ENCODE results near the gene TEX264.

DNA sequence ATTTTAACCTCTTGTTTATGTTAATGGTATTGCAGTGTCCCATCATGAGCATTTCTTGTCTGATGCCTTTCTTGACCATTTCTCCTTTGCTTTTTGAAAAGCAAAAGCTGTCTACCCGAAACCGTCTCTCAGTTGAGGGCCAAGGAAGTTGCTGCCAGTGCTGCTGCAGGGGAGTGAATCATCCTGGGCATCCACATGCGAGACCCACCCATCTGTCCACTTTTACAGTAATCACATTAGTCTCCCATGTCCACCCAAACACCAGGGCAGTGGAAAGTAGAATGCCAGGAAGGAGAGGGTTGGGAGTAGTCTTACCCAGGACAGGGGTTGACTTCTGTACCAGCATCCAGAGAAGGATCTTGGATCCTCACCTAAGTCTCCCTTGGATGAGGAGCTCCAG, 48.6 kb upstream of the TEX264 start:
- TF ChIP-seq, protein P1, sequence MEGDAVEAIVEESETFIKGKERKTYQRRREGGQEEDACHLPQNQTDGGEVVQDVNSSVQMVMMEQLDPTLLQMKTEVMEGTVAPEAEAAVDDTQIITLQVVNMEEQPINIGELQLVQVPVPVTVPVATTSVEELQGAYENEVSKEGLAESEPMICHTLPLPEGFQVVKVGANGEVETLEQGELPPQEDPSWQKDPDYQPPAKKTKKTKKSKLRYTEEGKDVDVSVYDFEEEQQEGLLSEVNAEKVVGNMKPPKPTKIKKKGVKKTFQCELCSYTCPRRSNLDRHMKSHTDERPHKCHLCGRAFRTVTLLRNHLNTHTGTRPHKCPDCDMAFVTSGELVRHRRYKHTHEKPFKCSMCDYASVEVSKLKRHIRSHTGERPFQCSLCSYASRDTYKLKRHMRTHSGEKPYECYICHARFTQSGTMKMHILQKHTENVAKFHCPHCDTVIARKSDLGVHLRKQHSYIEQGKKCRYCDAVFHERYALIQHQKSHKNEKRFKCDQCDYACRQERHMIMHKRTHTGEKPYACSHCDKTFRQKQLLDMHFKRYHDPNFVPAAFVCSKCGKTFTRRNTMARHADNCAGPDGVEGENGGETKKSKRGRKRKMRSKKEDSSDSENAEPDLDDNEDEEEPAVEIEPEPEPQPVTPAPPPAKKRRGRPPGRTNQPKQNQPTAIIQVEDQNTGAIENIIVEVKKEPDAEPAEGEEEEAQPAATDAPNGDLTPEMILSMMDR (IDR thresholded peaks at IDR 0.05; ENCODE audit: poor library complexity, severe bottlenecking), result no peak
- TF ChIP-seq POLR2AphosphoS5 (IDR thresholded peaks at IDR 0.05), result no peak
- TF ChIP-seq TAF1 (IDR thresholded peaks at IDR 0.05; ENCODE audit: low read depth), result no peak
- TF ChIP-seq RAD21 (conservative IDR thresholded peaks at IDR 0.05), result no peak
- TF ChIP-seq, protein P2, sequence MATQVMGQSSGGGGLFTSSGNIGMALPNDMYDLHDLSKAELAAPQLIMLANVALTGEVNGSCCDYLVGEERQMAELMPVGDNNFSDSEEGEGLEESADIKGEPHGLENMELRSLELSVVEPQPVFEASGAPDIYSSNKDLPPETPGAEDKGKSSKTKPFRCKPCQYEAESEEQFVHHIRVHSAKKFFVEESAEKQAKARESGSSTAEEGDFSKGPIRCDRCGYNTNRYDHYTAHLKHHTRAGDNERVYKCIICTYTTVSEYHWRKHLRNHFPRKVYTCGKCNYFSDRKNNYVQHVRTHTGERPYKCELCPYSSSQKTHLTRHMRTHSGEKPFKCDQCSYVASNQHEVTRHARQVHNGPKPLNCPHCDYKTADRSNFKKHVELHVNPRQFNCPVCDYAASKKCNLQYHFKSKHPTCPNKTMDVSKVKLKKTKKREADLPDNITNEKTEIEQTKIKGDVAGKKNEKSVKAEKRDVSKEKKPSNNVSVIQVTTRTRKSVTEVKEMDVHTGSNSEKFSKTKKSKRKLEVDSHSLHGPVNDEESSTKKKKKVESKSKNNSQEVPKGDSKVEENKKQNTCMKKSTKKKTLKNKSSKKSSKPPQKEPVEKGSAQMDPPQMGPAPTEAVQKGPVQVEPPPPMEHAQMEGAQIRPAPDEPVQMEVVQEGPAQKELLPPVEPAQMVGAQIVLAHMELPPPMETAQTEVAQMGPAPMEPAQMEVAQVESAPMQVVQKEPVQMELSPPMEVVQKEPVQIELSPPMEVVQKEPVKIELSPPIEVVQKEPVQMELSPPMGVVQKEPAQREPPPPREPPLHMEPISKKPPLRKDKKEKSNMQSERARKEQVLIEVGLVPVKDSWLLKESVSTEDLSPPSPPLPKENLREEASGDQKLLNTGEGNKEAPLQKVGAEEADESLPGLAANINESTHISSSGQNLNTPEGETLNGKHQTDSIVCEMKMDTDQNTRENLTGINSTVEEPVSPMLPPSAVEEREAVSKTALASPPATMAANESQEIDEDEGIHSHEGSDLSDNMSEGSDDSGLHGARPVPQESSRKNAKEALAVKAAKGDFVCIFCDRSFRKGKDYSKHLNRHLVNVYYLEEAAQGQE (IDR thresholded peaks at IDR 0.05; ENCODE audit: borderline replicate concordance), result no peak
